ENCODE data around the gene FILIP1L. TPM values are rescaled to one million over a fixed set of nuclear protein-coding genes. Genes with fewer than 3 reads are reported as not detected.
A peak's percentile ranks its signal among the peaks of the same experiment; 100 is the strongest.

FILIP1L gene
- polyA plus RNA-seq, 1 of the 3 experiments (the other 2 are of a cell fraction) = 26.8 TPM

GRCh38 chr3:100108464-100109079 is 5.7 kb downstream of the FILIP1L start:
- Histone ChIP-seq H3K4me2 (no peak overlapping the region), H3K9me3 (no peaks in the 10 kb centered on the region), H3K79me2 (ENCODE audit: insufficient read depth) (no peaks in the 10 kb centered on the region), H3K4me1 (ENCODE audit: control insufficient read depth in 1 of 2, insufficient read depth in 2 of 2, low read depth in 1 of 2, low read length in 1 of 2) (peaks cover 0 to 27% of the 10 kb centered on the region in 2 experiments; a peak in 3 of 4 replicates), H4K20me1 (ENCODE audit: insufficient read depth) (no peaks in the 10 kb centered on the region), H3K9me2 (no peaks in the 10 kb centered on the region), H3K27me3 (ENCODE audit: insufficient read depth) (no peaks in the 10 kb centered on the region), H3F3A (replicated peaks; ENCODE audit: insufficient read depth) (no peaks in the 10 kb centered on the region), H3K9ac (no peak overlapping the region), H3K36me3 (replicated peaks in 1 of 2; ENCODE audit: control insufficient read depth in 1 of 2, insufficient read depth in 2 of 2, low read length in 1 of 2) (no peaks in the 10 kb centered on the region), H2AFZ (ENCODE audit: low read depth) (no peak overlapping the region), H3K4me3 (ENCODE audit: low read depth in 2 of 2, low read length in 1 of 2) (no peak overlapping the region), H3K27ac (ENCODE audit: low read depth in 2 of 2, low read length in 1 of 2) (no peak overlapping the region; a peak in 1 of 4 replicates)
- WGBS (ENCODE audit: low lambda C conversion rate) = 88% methylated on average over 7 of the region's 7 CpGs
- TF ChIP-seq GATA2 (CRISPR knock-in tag; IDR thresholded peaks at IDR 0.05) = peak; percentile 23; the same call in 1 of the 2 replicates
- no peak for TF ChIP-seq CTCF (IDR thresholded peaks at IDR 0.05)
- no peak for TF ChIP-seq FOXM1 (IDR thresholded peaks at IDR 0.05; ENCODE audit: low read depth)
- no peak for TF ChIP-seq PBX3 (IDR thresholded peaks at IDR 0.05)
- POLR2A ChIA-PET = no interaction called here
- CTCF ChIA-PET = no interaction called here
- DNase-seq = no peak

- Histone ChIP-seq H3K27ac (ENCODE audit: low read depth in 2 of 2, low read length in 1 of 2) (no peak overlapping the region), H3K79me2 (ENCODE audit: insufficient read depth) (no peaks in the 10 kb centered on the region), H3K9me3 (no peaks in the 10 kb centered on the region), H3K4me3 (ENCODE audit: low read depth in 2 of 2, low read length in 1 of 2) (no peak overlapping the region), H3F3A (replicated peaks; ENCODE audit: insufficient read depth) (no peaks in the 10 kb centered on the region), H4K20me1 (ENCODE audit: insufficient read depth) (no peaks in the 10 kb centered on the region), H3K36me3 (replicated peaks in 1 of 2; ENCODE audit: control insufficient read depth in 1 of 2, insufficient read depth in 2 of 2, low read length in 1 of 2) (no peaks in the 10 kb centered on the region), H2AFZ (ENCODE audit: low read depth) (no peak overlapping the region), H3K4me2 (no peak overlapping the region), H3K27me3 (ENCODE audit: insufficient read depth) (no peaks in the 10 kb centered on the region), H3K9me2 (no peaks in the 10 kb centered on the region), H3K9ac (no peak overlapping the region), H3K4me1 (ENCODE audit: control insufficient read depth in 1 of 2, insufficient read depth in 2 of 2, low read depth in 1 of 2, low read length in 1 of 2) (peaks cover 0 to 27% of the 10 kb centered on the region in 2 experiments; a peak in 3 of 4 replicates)
- TF ChIP-seq GABPA (IDR thresholded peaks at IDR 0.05; ENCODE audit: low read depth) = no peak
- TF ChIP-seq MXI1 (IDR thresholded peaks at IDR 0.05; ENCODE audit: low read depth, low read length) = no peak
- TF ChIP-seq CHD2 (IDR thresholded peaks at IDR 0.05; ENCODE audit: low read length, partially characterized antibody) = no peak
- no peak for TF ChIP-seq JUND (IDR thresholded peaks at IDR 0.05)
- no peak for TF ChIP-seq RXRA (IDR thresholded peaks at IDR 0.05; ENCODE audit: borderline replicate concordance, low read depth)
- TF ChIP-seq NFIC (IDR thresholded peaks at IDR 0.05; ENCODE audit: borderline replicate concordance) = no peak
- TF ChIP-seq MAX (IDR thresholded peaks at IDR 0.05; ENCODE audit: low read depth) = no peak
- no peak for DNase-seq
- WGBS (ENCODE audit: low lambda C conversion rate) = 80% methylated on average over 4 of the region's 4 CpGs
- ChIA-PET POLR2A (no interaction called here), CTCF (no interaction called here)
These were observed 7.0 kb downstream of the FILIP1L start for GRCh38 chr3:100107221-100107814.

Data from SK-N-SH (cell line).